ENCODE measurements around the gene SBF2. TPM values are rescaled to one million over a fixed set of nuclear protein-coding genes. Genes with fewer than 3 reads are reported as not detected.
"Not testable (repeated sequence)": the region's sequence is repeated elsewhere in the genome, so short reads cannot be mapped to it uniquely, and the experiment has no call there.

SBF2 gene
- total RNA-seq, 1 donor from 2014 or later: 16.7 TPM

DNA sequence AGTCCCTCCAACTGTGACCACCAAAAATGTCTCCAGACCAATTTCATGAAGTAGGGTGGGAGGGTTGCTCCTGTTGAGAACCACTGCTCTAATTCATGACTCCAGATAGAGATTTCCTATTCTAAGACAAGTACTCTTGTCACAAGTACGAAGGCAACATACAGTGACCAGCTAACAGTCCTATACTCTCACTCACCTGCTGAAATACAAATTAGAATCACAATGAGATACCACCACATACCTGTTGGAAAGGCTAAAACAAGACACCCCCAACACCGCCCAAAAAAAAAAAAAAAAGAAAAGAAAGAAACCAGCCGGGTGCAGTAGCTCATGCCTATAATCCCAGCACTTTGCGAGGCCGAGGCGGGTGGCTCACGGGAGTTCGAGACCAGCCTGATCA is 319.6 kb downstream of the SBF2 start:
- ATAC-seq (no peak), DNase-seq (ENCODE audit: low spot score) (no peak)

DNA sequence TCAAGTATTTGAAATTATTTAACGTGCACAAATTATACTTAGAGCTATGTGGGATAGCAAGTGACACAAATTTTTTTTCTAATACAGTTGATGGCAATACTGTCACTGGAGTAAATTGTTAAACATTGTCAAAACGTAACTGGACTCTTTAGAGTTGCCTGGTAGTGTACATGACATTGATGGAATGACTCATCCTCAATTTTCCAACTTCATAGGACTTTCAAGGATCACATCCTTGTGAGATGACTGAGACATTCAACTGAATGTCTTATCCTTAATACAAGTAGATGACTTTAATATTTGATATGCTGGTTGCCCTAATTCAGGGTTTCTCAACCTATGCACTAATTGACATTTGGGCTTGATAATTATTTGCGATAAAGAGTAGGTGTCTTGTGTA is 320.1 kb downstream of the SBF2 start:
- DNase-seq (ENCODE audit: low spot score): no peak

DNA sequence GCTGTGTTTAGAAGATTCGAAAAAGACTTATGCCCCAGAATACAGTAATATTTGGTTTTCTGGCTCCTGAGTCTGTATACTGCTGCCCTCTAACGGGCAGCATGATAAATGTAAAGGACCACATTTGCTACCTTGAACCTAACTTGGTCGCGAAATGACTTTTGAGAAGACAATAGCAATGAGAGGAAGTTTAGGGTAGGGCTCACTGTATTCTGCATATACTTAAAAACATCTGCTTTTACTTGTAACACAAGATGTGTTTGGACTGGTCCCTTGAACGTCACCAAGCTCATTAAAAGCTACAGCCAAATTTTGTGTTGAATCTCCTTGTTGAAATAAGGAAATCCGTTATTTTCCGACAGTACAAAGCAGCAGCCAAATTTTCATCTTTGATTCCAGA is 321.0 kb downstream of the SBF2 start:
- ATAC-seq (peak; percentile 93), DNase-seq (ENCODE audit: low spot score) (no peak)

More for the DNA sequence above, 320.1 kb downstream of the SBF2 start:
- ATAC-seq: no peak

DNA sequence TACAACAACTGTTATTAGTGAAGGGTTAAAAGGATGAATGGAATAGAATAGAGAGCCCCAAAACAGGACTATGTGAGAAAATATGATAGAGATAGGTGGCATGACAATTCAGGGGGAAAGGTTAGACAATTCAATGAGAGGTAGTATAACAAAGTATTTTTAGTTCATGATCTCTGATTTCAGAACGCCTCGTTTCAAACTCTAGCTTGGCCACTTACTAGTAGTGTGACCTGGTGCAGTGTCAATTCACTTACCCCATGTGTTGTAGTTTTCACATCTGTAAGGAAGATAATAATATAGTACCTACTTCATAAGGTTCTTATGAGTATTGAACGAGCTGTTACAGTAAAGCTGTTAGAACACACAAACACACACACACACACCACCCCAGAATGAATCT is 322.1 kb downstream of the SBF2 start:
- ATAC-seq: no peak
- DNase-seq (ENCODE audit: low spot score): no peak

DNA sequence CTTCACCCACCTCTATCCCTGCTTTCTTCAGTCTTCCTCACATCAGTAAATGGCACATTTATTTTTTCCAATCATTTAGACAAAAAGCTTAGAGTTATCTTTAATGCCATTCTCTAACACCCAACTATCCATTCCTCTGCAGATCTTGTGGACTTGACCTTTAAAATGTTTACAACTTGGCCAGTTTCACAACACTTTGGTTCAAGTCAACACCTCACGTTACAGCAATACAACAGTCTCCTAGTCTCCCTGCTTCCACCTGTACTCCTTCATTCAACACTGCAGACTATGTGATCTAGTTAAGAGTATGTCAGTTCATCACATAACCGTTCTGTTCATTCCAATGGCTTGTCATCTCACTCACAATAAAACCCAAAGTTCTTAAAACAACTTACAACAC is 325.0 kb downstream of the SBF2 start:
- no peak for DNase-seq (ENCODE audit: low spot score)
- ATAC-seq: peak; percentile 44

DNA sequence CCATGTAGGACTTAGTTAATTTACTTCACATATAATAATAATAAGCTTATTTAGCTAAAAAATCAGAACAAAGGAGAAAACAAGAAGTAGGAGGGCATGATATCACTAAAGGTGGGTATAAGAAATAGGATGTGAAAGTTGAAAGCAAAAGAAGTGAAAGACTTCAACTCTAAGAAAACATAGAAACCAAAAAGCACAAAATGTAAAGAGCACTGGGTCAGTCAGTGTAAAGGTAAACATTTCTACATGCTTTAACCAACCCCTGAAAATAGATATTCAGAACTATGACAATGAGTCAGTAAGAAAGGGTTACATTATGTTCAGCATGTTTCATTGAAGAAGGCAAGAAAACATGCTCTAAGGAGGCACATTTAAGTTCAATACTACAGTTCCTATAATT is 331.3 kb downstream of the SBF2 start:
- ATAC-seq (no peak), DNase-seq (ENCODE audit: low spot score) (no peak)

DNA sequence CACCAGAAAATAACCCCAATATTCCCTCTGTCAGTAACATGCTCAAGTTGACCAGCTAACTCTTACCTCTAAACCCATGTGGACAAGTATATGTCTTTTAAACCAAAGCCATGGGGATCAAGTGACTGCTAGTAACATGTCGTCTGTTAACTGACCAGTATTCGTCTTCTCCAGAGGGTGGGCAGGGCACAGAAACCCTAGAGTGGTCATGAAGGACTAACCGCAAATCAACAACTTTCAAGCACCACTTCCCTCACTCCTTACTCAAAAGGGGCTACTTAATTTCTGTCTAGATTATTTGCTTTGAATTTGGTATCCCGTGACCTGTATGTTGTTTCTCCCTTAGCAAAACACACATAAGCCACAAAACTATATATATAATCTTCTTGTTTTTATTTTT is 336.9 kb downstream of the SBF2 start:
- DNase-seq (ENCODE audit: low spot score) (no peak), ATAC-seq (no peak)

DNA sequence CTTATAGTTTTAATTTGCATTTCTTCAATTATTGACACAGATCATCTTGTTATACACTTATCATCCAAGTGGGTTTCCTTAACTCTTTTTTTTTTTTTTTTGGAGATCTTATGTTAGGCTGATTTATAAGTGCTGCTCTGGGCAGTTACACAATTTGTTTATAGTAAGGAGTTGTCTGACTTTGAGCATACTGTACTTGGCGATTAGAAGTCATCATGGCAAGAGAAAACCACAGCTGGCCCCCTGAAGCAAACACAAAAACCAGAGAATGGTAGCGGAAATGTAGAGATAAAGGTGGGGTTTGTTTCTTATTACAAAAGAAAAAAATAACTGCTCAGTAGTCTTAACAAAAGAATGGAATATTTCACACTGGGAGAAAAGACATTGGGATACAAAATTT is 337.5 kb downstream of the SBF2 start:
- no peak for DNase-seq (ENCODE audit: low spot score)
- ATAC-seq: no peak

DNA sequence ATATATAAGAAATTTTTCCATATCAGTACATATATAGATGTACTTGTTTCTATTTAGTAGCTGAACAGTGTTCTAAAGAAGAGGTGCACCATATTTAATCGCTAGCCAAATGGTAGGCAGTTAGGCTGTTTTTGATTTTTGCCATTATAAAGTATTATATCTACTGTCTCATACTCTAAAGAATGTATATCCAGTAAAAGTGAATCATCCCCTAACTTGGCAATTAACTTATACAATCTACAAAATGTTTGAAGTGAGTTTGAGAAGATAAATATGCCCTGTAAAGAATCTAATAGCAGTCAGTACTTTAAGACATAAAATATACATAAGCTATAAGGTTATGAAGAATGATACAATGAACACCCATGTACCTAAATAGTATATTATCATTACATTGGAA is 338.6 kb downstream of the SBF2 start:
- DNase-seq (ENCODE audit: low spot score) (no peak), ATAC-seq (no peak)

DNA sequence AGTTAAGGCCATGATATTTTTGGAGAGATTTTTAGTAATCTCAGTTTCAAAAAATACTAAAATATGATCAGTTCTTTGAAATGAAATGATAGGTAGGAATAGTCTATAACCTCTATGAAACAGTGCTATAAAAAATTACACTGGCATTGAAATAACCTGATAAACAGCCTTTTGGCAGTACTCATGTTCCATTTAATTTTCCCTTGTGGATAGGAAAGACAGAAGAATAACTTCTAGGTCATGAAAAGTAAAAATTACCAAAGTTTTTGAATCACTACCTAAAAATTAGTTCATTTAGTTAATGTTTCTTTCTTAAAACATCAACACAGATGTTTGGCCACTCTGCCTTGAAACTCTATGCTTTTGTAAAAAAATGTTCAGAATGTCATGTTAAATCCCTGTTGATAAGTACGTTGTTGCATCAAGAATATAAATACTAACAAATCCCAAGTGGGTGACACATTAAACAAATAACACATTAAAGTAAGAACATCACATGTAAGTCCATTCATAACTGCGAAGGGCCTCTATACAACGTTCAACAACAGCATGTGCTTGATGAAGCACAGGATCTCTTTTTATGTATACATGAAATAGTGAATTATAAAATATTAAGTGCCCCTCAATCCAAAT is 339.9 kb downstream of the SBF2 start:
- ATAC-seq (no peak), DNase-seq (ENCODE audit: low spot score) (no peak)

DNA sequence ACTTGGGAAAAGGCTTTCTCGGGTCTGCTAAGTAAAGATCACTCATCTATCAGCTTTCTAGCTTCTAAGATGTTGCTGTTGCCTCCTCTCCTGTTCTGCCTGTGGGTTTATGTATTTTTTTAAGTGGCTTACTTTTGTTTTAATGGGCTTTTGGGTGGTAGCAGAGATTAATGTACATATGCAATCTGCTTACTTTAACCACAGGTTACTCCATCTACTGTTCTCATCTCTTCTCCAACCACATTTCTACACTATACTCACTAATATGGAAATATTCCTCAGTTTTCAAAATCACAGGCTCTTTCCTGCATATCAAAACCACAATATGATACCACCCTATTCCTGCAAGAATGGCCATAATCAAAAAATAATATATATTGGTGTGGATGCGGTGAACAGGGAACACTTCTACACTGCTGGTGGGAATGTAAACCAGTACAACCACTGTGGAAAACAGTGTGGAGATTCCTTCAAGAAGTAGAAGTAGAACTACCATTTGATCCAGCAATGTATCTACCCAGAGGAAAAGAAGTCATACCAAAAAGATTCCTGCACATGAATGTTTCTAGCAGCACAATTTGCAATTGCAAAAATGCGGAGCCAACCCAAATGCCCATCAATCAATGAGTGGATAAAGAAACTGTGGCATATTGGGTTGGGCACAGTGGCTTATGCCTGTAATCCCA is 341.4 kb downstream of the SBF2 start:
- DNase-seq (ENCODE audit: low spot score): no peak
- ATAC-seq: no peak

DNA sequence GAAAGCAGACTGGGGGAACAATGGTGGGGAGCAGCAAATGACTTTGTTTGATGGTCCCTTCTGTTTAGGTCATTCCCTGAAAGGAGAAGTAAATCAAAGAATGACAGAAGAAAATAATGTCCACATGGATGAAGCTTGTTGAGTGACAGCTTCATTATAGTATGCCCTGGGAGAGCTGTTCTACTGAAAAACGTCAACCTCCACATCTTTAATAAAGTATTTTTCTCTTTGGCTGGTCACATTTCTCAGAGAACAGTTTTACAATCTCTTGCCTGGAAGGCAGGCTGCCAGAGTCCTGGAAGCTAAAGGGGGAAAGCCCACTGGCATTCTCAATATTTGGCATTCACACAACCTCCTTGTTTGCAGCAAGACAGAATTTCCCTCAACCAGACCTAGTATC is 342.2 kb downstream of the SBF2 start:
- ATAC-seq (no peak), DNase-seq (ENCODE audit: low spot score) (no peak)

DNA sequence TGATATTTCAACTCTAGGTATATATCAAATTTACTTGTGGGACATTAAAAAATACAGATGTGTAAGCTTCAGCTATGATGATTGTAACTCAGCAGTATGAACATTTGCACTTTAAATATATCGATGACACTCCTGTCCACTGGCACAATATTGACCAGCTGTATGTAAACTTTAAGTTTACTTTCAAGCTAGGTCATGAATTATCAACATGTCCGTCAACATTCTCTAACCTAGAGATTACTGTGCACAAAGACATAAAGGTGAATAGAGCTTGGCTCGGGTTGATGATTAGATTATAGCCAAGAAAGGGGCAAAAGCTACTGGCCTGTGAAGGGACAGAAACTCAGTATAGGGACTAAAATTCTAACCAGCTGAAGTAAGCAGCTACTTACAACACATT is 343.6 kb downstream of the SBF2 start:
- ATAC-seq (no peak), DNase-seq (ENCODE audit: low spot score) (no peak)

DNA sequence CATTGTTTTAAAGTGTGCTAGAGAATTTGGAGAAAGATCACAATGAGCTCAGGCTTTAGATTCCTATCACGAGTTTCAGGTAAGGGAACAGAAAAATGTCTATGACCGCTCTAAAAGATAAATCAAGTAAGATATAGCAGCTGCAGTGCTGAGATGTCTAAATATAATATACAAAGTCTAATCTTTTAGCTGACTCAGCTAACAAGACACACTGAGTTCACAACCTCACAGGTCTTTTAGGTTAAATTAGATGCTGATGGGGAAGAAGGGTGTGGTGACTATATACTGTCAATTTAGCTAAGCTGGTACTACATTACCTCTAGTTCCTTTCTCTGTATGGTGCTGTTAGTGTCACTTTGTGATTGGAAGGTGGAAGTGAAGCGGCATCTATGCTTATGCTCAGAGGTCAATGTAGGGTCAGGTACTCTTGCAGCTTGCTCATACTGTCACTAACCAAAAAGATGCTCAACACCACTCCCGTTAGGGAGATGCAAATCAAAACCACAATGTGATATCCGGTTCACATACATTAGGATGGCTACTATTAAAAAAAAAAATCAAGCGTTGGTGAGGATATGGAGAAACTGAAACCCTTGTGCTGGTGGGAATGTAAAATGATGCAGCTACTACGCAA is 346.7 kb downstream of the SBF2 start:
- ATAC-seq (no peak), DNase-seq (ENCODE audit: low spot score) (no peak)

DNA sequence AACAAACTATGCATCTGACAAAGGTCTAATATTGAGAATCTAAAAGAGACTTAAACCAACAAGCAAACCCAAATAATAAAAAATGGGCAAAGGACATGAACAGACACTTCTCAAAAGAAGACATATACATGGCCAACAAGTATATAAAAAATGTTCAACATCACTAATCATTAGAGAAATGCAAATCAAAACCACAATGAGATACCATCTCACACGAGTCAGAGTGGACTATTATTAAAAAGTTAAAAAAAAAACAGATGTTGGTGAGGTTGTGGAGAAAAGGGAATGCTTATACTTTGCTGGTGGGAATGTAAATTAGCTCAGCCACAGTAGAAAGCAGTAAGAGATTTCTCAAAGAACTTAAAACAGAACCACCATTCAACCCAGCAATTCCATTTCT is 348.3 kb downstream of the SBF2 start:
- ATAC-seq; DNase-seq (ENCODE audit: low spot score): not testable (repeated sequence)

DNA sequence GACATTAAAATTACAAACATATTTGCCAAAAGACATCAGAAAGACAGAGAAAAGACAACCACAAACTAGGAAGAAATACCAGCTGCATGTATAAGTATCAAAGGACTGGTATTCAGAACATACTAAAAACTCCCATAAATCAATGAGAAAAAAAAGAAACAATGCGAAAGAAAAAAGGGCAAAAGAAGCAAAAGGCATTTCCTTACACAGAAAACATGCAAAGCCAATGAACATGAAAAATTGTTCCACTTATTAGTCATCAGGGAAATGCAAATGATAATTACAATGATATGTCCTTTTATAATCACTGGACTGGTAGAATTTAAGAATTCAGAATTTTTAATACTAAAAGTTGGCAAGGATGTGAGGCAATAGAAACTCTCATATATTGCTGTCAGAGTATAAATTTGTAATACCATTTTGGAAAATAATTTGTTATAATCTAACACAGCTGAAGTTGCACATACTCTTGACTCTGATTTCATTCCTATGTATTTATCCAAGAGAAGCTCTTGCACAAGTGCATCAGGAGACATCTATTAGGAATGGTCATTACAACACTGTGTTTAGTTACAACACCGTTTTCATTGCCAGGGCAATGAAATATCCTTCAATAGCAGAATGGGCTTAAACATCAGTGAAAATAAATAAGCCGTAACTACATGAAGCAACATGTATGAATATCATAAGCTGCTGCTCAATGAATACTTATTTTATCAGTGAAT is 350.5 kb downstream of the SBF2 start:
- ATAC-seq (peak; percentile 94), DNase-seq (ENCODE audit: low spot score) (no peak)

DNA sequence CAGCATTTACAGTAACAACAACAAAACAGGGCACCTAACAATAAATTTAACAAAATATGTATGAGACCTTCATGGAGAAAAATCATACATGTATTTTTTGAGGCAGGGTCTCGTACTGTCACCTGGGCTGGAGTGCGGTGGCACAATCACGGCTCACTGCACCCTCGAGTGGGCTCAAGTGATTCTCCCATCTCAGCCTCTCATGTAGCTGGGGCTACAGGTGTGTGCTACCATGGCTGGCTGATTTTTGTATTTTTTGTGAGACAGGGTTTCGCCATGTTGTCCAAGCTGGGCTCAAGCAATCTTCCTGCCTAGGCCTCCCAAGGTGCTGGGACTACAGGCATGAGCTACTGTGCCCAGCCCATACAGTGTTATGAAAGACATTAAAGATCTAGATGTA is 352.0 kb downstream of the SBF2 start:
- ATAC-seq (no peak), DNase-seq (ENCODE audit: low spot score) (no peak)

DNA sequence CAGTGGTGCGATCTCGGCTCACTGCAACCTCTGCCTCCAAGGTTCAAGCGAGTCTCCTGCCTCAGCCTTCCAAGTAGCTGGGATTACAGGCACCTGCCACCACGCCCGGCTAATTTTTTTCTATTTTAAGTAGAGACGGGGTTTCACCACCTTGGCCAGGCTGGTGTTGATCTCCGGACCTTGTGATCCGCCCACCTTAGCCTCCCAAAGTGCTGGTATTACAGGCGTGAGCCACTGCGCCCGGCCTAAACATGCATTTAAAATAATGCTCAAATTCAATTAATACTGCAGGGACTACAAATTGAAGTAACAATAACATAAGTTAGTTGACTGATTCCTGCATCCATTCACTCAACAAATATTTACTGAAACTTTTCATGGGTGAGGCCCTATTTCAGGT is 354.9 kb downstream of the SBF2 start:
- ATAC-seq: not testable (repeated sequence)

DNA sequence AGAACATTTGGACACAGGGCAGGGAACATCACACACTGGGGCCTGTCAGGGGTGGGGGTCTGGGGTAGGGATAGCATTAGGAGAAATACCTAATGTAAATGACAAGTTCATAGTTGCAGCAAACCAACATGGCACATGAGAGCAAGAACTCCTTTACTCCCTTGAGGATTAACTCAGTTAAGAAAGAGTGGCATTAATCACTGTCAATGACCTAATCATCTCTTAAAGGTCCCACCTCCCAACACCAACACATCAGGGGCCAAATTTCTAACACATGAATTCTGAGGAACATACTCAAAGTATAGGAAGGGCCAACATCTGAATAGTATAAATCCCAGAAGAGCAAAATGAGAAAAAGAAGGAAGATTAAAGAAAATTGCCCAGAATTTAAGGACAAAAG is 357.3 kb downstream of the SBF2 start:
- DNase-seq (ENCODE audit: low spot score): no peak
- ATAC-seq: no peak

More for the DNA sequence above, 354.9 kb downstream of the SBF2 start:
- DNase-seq (ENCODE audit: low spot score): not testable (repeated sequence)

DNA sequence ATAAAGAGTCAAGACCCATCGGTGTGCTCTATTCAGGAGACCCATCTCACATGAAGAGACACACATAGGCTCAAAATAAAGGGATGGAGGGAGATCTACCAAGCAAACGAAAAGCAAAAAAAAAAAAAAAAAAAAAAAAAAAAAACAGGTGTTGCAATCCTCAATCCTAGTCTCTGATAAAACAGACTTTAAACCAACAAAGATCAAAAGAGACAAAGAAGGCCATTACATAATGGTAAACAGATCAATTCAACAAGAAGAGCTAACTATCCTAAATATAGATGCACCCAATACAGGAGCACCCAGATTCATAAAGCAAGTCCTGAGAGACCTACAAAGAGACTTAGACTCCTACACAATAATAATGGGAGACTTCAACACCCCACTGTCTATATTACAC is 361.2 kb downstream of the SBF2 start:
- not testable (repeated sequence) for ATAC-seq; DNase-seq (ENCODE audit: low spot score)

DNA sequence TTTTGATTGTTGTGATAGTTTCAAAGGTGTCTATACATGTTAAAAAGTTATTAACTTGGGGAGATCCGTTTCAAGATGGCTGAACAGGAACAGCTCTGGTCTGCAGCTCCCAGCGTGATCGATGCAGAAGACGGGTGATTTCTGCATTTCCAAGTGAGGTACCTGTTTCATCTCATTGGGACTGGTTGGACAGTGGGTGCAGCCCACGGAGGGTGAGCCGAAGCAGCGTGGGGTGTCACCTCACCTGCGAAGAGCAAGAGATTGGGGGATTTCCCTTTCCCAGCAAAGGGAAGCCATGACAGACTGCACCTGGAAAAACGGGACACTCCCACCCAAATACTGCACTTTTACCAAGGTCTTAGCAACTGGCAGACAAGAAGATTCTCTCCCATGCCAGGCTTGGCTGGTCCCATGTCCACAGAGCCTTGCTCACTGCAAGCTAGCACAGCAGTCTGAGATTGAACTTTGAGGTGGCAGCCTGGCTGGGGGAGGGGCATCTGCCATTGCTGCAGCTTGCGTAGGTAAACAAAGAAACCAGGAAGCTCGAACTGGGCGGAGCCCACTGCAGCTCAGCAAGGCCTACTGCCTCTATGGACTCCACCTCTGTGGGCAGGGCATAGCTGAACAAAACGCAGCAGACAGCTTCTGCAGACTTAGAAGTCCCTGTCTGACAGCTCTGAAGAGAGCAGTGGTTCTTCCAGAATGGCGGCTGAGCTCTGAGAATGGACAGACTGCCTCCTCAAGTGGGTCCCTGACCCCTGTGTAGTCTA is 363.3 kb downstream of the SBF2 start:
- not testable (repeated sequence) for DNase-seq (ENCODE audit: low spot score); ATAC-seq

Measured in left lobe of liver (tissue), 2 donors.